Activated T-helper 1 cell treated with anti-CD3 and anti-CD28 coated beads, Interleukin-2, amount 50 U/mL, for 16 hours (primary cell): ENCODE data around the gene CDRT15.
"Not testable (repeated sequence)": the region's sequence is repeated elsewhere in the genome, so short reads cannot be mapped to it uniquely, and the experiment has no call there.

ENCODE experiments used
- DNase-seq, 2 donors: peaks; one replicate each; pipeline ENCODE4 v3.0.0-alpha.2; 2020; ENCODE audit warnings: low read depth in 1 of 2, low spot score in 1 of 2

Gene CDRT15

GRCh38 chr17:14207791-14208190 is 28.9 kb downstream of the CDRT15 start:
- DNase-seq: no peak

GRCh38 chr17:14206891-14207290 is 29.8 kb downstream of the CDRT15 start:
- DNase-seq: no peak

- peak; percentile 52 to 58 for DNase-seq
These were observed 30.6 kb downstream of the CDRT15 start for GRCh38 chr17:14205992-14206461.

GRCh38 chr17:14205380-14205779 is 31.3 kb downstream of the CDRT15 start:
- DNase-seq: no peak

GRCh38 chr17:14204546-14204945 is 32.1 kb downstream of the CDRT15 start:
- DNase-seq: no peak

- DNase-seq: no peak
These were observed 32.6 kb downstream of the CDRT15 start for GRCh38 chr17:14204084-14204483.

GRCh38 chr17:14203388-14203787 is 33.3 kb downstream of the CDRT15 start:
- DNase-seq: no peak

GRCh38 chr17:14202388-14203166 is 34.1 kb downstream of the CDRT15 start:
- DNase-seq: no peak

- no peak for DNase-seq
These were observed 34.7 kb downstream of the CDRT15 start for GRCh38 chr17:14201988-14202380.

GRCh38 chr17:14201021-14201987 is 35.4 kb downstream of the CDRT15 start:
- peak; percentile 31 to 35 for DNase-seq

GRCh38 chr17:14200354-14200753 is 36.3 kb downstream of the CDRT15 start:
- DNase-seq: no peak

GRCh38 chr17:14199601-14200000 is 37.1 kb downstream of the CDRT15 start:
- no peak for DNase-seq

- no peak for DNase-seq
These were observed 38.1 kb downstream of the CDRT15 start for GRCh38 chr17:14198575-14198974.

GRCh38 chr17:14198013-14198412 is 38.6 kb downstream of the CDRT15 start:
- DNase-seq: no peak

- DNase-seq: peak in 1 of 2 donors; percentile 27
These were observed 39.1 kb downstream of the CDRT15 start for GRCh38 chr17:14197586-14197985.

GRCh38 chr17:14197057-14197456 is 39.6 kb downstream of the CDRT15 start:
- no peak for DNase-seq

- no peak for DNase-seq
These were observed 40.2 kb downstream of the CDRT15 start for GRCh38 chr17:14196377-14196997.

GRCh38 chr17:14192636-14193344 is 43.9 kb downstream of the CDRT15 start:
- not testable (repeated sequence) for DNase-seq

GRCh38 chr17:14192039-14192438 is 44.6 kb downstream of the CDRT15 start:
- not testable (repeated sequence) for DNase-seq

GRCh38 chr17:14191469-14191868 is 45.2 kb downstream of the CDRT15 start:
- not testable (repeated sequence) for DNase-seq

- not testable (repeated sequence) for DNase-seq
These were observed 45.9 kb downstream of the CDRT15 start for GRCh38 chr17:14190774-14191173.
